ENCODE measurements around the gene WDR86.

The WDR86 gene

GRCh38 chr7:151390598-151391357 is 19.1 kb downstream of the WDR86 start:
- FAIRE-seq = no peak

GRCh38 chr7:151389768-151390597 is 19.9 kb downstream of the WDR86 start:
- no peak for FAIRE-seq

- no peak for FAIRE-seq
Observed at GRCh38 chr7:151389096-151389767, 20.6 kb downstream of the WDR86 start.

GRCh38 chr7:151388430-151388829 is 21.4 kb downstream of the WDR86 start:
- no peak for FAIRE-seq

- no peak for FAIRE-seq
Observed at GRCh38 chr7:151388007-151388297, 21.9 kb downstream of the WDR86 start.

GRCh38 chr7:151387161-151388006 is 22.5 kb downstream of the WDR86 start:
- no peak for FAIRE-seq

- no peak for FAIRE-seq
Observed at GRCh38 chr7:151386301-151387160, 23.3 kb downstream of the WDR86 start.

- FAIRE-seq = no peak
Observed at GRCh38 chr7:151385626-151386300, 24.1 kb downstream of the WDR86 start.

GRCh38 chr7:151384776-151385625 is 24.8 kb downstream of the WDR86 start:
- no peak for FAIRE-seq

GRCh38 chr7:151384352-151384697 is 25.5 kb downstream of the WDR86 start:
- FAIRE-seq = no peak

- no peak for FAIRE-seq
Observed at GRCh38 chr7:151383638-151384351, 26.0 kb downstream of the WDR86 start.

GRCh38 chr7:151382079-151382885 is 27.6 kb downstream of the WDR86 start:
- FAIRE-seq = no peak

- no peak for FAIRE-seq
Observed at GRCh38 chr7:151381348-151382078, 28.3 kb downstream of the WDR86 start.

GRCh38 chr7:151381098-151381347 is 28.8 kb downstream of the WDR86 start:
- no peak for FAIRE-seq

GRCh38 chr7:151380199-151381097 is 29.4 kb downstream of the WDR86 start:
- FAIRE-seq = no peak

GRCh38 chr7:151379534-151380198 is 30.2 kb downstream of the WDR86 start:
- FAIRE-seq = no peak

- no peak for FAIRE-seq
Observed at GRCh38 chr7:151379193-151379520, 30.7 kb downstream of the WDR86 start.

Measured in colon (tissue), 2 donors.